AG09309 (cell line): ENCODE data around the gene DCAF5.

Experiments used
- DNase-seq: peaks from one replicate; pipeline ENCODE4 v3.0.0-alpha.2; 2010; ENCODE audit warnings: low read depth
- H3K4me3 ChIP-seq: 2 replicates; pipeline ENCODE4 v1.5.1; 2011; ENCODE audit warnings: mild to moderate bottlenecking, low read depth, low read length, moderate library complexity; ENCODE audit not compliant: control insufficient read depth
- TF ChIP-seq, protein P1 (sequence below): IDR thresholded peaks from 2 replicates; pipeline ENCODE4 v1.5.1; 2011; ENCODE audit warnings: mild to moderate bottlenecking, low read depth, low read length, inconsistent platforms; ENCODE audit not compliant: insufficient read depth, control insufficient read depth; ENCODE audit errors: missing control alignments

Gene DCAF5

DNA sequence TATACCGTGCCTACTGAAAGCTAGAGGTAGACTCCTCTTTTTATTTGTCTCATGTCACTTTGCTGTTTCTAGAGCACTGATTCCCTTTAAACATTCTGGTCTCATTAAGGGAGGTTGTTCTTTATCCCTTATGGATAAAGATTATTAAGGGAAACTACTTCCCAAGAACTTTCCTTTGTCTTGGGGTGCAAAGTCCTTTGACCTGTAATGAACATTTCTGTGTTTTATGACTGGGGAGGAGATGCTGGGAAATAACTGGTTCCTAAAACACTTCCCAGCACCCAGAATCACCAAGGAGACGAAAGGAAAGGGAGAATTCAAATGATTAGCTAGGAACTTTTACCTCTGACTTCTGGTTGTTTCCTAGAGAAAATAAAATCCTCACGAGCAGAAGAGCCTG lies 110.6 kb downstream of the DCAF5 start:
- no peak overlapping the region for H3K4me3 ChIP-seq
- DNase-seq = no peak
- TF ChIP-seq, protein P1, sequence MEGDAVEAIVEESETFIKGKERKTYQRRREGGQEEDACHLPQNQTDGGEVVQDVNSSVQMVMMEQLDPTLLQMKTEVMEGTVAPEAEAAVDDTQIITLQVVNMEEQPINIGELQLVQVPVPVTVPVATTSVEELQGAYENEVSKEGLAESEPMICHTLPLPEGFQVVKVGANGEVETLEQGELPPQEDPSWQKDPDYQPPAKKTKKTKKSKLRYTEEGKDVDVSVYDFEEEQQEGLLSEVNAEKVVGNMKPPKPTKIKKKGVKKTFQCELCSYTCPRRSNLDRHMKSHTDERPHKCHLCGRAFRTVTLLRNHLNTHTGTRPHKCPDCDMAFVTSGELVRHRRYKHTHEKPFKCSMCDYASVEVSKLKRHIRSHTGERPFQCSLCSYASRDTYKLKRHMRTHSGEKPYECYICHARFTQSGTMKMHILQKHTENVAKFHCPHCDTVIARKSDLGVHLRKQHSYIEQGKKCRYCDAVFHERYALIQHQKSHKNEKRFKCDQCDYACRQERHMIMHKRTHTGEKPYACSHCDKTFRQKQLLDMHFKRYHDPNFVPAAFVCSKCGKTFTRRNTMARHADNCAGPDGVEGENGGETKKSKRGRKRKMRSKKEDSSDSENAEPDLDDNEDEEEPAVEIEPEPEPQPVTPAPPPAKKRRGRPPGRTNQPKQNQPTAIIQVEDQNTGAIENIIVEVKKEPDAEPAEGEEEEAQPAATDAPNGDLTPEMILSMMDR = no peak

DNA sequence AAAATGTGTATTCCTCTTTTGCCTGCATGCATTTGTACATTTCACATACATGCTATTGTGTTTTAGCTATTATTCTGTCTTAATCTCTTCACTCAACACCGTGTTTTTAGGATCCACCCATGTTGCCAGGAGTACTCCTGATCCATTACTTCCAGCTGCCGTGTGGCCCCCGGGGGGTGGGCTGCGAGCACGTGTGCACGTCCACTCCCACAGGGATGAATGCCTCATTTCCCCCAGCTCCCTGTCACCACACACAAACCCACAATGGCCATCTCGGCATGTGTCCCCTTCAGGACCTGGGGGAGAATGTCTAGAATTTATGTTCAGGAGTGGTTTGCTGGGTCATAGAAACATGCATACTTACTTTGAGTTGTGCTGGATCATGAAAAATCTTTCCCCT lies 111.1 kb downstream of the DCAF5 start:
- H3K4me3 ChIP-seq = no peak overlapping the region
- DNase-seq = no peak
- TF ChIP-seq, protein P1 = no peak

DNA sequence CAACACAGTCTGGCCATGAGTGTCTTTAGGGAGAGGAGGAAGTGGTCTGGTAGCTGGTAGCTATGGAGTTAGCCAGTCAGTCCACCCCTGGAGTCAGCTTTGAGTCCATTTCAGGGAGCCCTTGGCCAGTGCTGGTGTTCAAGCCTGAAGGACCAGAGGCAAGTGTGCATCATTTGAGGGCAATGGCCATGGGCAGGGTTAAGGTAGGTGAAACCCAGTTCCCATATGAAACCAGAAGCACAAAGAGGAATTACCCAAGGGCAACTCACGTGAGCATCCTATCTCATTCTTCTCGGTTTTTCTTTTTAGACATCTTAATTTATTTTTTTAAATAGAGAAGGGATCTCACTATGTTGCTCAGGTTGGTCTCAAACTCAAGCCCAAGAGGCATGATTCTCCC lies 112.6 kb downstream of the DCAF5 start:
- no peak for DNase-seq
- TF ChIP-seq, protein P1 = no peak

DNA sequence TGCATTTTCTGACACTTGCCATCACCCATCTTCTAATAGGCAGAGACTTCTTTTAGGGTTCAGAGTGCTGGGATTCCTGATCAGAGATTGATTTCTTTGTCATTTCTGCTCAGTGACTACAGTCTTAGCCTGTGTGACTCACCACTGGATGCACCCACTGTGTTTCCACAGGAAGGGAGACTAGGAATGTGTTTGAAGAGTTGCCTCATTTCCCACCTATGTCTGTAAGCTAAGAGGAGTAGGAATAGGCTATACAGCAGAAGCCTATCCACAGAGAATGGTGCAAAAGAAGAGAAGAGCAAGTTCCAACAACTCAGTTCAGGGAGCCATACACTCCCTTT lies 113.7 kb downstream of the DCAF5 start:
- TF ChIP-seq, protein P1 = no peak
- no peak for DNase-seq
- H3K4me3 ChIP-seq = no peak overlapping the region

More for the DNA sequence above, 112.6 kb downstream of the DCAF5 start:
- H3K4me3 ChIP-seq = no peak overlapping the region

DNA sequence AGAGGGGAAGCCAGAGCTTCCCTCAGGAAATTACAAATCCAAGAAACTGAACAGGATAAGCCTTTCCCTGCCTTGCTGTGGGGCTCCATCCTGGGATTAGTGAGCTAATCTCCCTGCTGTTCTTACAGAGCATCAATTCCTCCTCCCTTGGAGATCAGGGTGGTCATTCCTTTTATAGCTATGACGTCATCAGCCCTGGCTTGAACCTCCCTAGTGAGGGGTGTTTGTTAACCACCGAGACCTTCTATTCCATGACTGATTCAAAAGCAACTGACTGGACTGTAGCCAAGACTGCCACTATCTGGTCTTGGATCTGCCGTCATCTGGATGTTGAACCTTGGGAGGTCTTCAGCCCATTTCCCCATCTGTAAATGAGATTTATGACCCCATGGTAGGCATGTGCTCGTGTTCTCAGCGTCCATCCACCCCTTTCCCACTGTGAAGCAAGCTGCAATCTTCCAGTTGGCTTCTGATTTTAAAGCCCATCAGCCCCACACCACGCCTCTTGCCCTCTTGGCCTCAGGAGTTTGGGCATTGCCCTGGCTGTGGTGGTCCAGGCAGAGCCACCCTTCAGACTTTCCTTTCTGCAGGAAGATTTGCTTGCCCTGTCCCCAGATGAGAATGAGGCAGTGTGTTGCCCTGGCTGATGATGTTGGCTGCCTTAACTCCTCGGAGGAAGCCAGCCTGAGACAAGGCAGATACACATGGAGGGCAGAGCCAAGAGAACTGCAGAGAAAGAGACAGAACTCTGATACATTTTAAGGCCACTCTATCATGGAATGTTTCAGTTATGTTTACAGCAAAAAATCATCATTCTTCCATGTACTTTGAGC lies 114.2 kb downstream of the DCAF5 start:
- TF ChIP-seq, protein P1 = no peak
- DNase-seq = peak; percentile 85
- H3K4me3 ChIP-seq = no peak overlapping the region

DNA sequence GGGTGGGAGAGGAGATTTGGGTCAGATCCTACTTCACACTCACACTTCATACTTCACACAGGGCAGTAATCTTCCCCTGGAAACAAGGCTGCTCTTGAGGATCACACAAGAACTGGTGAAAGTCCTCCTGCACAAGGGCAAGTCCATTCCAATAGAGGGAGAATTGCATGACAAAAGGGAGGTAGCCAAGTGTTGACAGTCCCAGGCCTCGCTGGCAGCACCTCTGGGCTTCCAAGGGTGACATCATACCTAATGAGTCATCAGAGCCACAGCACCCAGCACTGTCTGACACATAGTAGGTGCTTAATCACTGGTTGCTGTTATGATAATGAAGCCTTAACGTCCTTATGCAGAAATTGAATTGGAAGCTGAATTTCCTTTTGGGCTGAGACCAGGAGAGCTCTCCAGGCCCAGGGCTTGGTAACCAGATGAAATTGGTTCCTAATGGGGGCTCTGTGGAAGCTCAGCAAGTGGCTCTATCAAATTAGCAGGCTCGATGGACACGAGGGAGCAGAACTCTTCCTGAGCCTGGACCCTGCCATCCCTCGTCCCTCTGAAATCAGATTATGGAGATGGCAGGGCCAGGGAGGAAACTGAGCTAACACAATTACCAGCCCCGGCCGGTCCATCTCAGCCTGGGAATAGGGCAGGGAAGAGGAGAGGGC lies 115.0 kb downstream of the DCAF5 start:
- TF ChIP-seq, protein P1 = no peak
- no peak for DNase-seq
- H3K4me3 ChIP-seq = no peak overlapping the region
